HG03442 (cell line): ENCODE results near the gene PCMTD2.
A peak's percentile ranks its signal among the peaks of the same experiment; 100 is the strongest.

Source experiments
- ATAC-seq: cut with Tn5 transposase; IDR thresholded peaks from one replicate; pipeline ENCODE4 v1.9.1; 2021; ENCODE audit warnings: mild to moderate bottlenecking, moderate library complexity; ENCODE audit not compliant: unreplicated experiment

PCMTD2 gene

GRCh38 chr20:64255361-64256281, at the start of gene PCMTD2:
PCMTD2 (plus strand) TSS chr20:64255748; CDS start chr20:64259966, 4,218 bp downstream.
- peak; percentile 78 for ATAC-seq

GRCh38 chr20:64206614-64207013, 48.9 kb upstream of the PCMTD2 start:
- no peak for ATAC-seq

GRCh38 chr20:64207641-64208590, 47.6 kb upstream of the PCMTD2 start:
- no peak for ATAC-seq

- ATAC-seq, result no peak
These were observed 46.4 kb upstream of the PCMTD2 start for GRCh38 chr20:64209148-64209547.

- ATAC-seq, result no peak
These were observed 44.7 kb upstream of the PCMTD2 start for GRCh38 chr20:64210656-64211369.

GRCh38 chr20:64211874-64212658, 43.5 kb upstream of the PCMTD2 start:
- no peak for ATAC-seq

- no peak for ATAC-seq
These were observed 42.8 kb upstream of the PCMTD2 start for GRCh38 chr20:64212755-64213154.

- no peak for ATAC-seq
These were observed 41.4 kb upstream of the PCMTD2 start for GRCh38 chr20:64214113-64214512.

- no peak for ATAC-seq
These were observed 40.6 kb upstream of the PCMTD2 start for GRCh38 chr20:64214952-64215351.

- no peak for ATAC-seq
These were observed 39.5 kb upstream of the PCMTD2 start for GRCh38 chr20:64216036-64216435.

GRCh38 chr20:64216910-64217309, 38.6 kb upstream of the PCMTD2 start:
- no peak for ATAC-seq

GRCh38 chr20:64217539-64218221, 37.9 kb upstream of the PCMTD2 start:
- ATAC-seq, result no peak

GRCh38 chr20:64219202-64219601, 36.3 kb upstream of the PCMTD2 start:
- no peak for ATAC-seq

- no peak for ATAC-seq
These were observed 35.8 kb upstream of the PCMTD2 start for GRCh38 chr20:64219730-64220129.

- ATAC-seq, result no peak
These were observed 35.1 kb upstream of the PCMTD2 start for GRCh38 chr20:64220420-64220819.

GRCh38 chr20:64220891-64221527, 34.5 kb upstream of the PCMTD2 start:
- ATAC-seq, result no peak

- ATAC-seq, result no peak
These were observed 33.2 kb upstream of the PCMTD2 start for GRCh38 chr20:64222291-64222735.

GRCh38 chr20:64222851-64223525, 32.6 kb upstream of the PCMTD2 start:
- no peak for ATAC-seq
